Measurements from ENCODE around the gene TAS2R43.
"Not testable (repeated sequence)": the region's sequence is repeated elsewhere in the genome, so short reads cannot be mapped to it uniquely, and the experiment has no call there.

The TAS2R43 gene, protein sequence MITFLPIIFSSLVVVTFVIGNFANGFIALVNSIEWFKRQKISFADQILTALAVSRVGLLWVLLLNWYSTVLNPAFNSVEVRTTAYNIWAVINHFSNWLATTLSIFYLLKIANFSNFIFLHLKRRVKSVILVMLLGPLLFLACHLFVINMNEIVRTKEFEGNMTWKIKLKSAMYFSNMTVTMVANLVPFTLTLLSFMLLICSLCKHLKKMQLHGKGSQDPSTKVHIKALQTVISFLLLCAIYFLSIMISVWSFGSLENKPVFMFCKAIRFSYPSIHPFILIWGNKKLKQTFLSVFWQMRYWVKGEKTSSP

DNA sequence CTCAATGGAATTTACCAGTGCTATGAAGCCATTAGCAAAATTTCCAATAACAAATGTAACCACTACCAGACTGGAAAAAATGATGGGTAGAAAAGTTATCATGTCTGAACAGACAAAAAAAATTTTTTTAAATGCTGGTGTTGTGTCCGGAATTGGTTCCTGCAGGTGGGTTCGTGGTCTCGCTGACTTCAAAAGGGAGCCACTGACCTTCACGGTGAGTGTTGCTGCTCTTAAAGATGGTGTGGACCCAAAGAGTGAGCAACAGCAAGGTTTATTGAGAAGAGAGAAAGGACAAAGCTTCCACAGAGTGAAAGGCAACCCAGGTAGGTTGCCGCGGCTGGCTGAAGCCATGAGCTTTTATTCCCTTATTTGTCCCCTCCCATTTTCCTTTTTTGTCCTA lies at the start of gene TAS2R43:
TSS of gene TAS2R43 (minus strand) at position 186 of the 400 bp plus-strand sequence. CDS start at position 102, 84 bp downstream.
- DNase-seq (ENCODE audit: low spot score), result no peak

GRCh38 chr12:11136075-11136474 lies 44.0 kb upstream of the TAS2R43 start:
- DNase-seq (ENCODE audit: low spot score), result no peak

DNA sequence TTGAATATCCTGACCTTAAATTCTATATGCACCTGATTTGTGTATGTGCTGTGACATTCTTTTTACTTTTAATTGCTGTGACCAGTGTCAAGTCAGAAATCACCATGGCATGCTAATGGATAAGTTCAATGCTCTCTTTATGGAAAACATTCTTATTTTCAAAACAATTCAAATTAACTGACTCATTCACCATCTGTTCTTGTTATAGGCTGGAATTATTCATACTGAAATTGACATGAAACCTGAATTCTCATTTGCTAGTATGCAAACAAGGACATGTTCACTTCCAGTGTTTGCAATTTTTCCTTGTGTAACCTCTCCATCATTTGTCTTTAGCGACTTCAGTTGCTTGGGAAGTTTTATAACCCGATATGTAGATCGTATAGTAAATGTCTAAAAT lies 42.2 kb upstream of the TAS2R43 start, which contains the start of gene TAS2R30:
TSS of gene TAS2R30 (minus strand) at position 340 of the 400 bp plus-strand sequence. CDS start 400 bp downstream, outside the sequence.
- DNase-seq (ENCODE audit: low spot score), result no peak

DNA sequence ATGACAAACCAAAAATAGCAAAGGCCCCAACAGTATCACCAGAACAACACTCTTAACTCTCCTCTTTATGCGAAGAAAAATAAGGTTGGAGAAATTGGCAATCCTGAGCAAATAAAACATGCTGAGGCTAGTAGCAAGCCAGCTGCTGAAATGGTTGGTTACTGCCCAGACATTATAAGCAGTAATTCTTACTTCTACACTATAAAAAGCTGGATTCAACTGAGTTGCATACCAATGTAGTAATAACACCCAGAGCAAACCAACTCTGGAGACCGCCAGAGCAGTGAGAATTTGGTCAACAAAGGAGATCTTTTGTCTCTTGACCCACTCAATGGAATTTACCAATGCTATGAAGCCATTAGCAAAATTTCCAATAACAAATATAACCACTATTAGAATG lies 41.7 kb upstream of the TAS2R43 start:
- DNase-seq (ENCODE audit: low spot score), result no peak

- no peak for DNase-seq (ENCODE audit: low spot score)
Observed at GRCh38 chr12:11133162-11133561, 41.0 kb upstream of the TAS2R43 start.

- no peak for DNase-seq (ENCODE audit: low spot score)
Observed at GRCh38 chr12:11130999-11131398, 38.9 kb upstream of the TAS2R43 start.

GRCh38 chr12:11130382-11130781 lies 38.3 kb upstream of the TAS2R43 start:
- DNase-seq (ENCODE audit: low spot score), result no peak

DNA sequence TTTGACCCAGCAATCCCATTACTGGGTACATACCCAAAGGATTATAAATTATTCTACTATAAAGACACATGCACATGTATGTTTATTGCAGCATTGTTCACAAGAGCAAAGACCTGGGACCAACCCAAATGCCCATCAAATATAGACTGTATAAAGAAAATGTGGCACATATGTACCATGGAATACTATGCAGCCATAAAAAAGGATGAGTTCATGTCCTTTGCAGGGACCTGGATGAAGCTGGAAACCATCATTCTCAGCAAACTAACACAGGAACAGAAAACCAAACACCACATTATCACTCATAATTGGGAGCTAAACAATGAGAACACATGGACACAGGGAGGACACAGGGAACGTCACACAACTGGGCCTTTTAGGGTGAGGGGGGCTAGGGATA lies 22.0 kb upstream of the TAS2R43 start:
- DNase-seq (ENCODE audit: low spot score), result not testable (repeated sequence)

GRCh38 chr12:11111213-11111612 lies 19.1 kb upstream of the TAS2R43 start:
- not testable (repeated sequence) for DNase-seq (ENCODE audit: low spot score)

DNA sequence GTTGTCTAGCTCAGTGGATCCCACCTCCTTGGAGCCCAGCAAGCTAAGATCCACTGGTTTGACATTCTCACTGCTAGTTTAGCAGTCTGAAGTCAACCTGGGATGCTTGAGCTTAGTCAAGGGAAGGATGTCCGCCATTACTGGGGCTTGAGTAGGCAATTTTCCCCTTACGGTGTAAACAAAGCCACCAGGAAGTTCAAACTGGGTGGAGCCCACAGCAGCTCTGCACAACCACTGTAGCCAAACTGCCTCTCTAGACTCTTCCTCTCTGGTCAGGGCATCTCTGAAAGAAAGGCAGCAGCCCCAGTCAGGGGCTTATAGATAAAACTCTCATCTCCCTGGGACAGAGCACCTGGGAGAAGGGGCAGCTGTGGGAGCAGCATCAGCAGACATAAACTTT lies 16.7 kb upstream of the TAS2R43 start:
- DNase-seq (ENCODE audit: low spot score), result no peak

GRCh38 chr12:11107719-11108118 lies 15.6 kb upstream of the TAS2R43 start:
- no peak for DNase-seq (ENCODE audit: low spot score)

DNA sequence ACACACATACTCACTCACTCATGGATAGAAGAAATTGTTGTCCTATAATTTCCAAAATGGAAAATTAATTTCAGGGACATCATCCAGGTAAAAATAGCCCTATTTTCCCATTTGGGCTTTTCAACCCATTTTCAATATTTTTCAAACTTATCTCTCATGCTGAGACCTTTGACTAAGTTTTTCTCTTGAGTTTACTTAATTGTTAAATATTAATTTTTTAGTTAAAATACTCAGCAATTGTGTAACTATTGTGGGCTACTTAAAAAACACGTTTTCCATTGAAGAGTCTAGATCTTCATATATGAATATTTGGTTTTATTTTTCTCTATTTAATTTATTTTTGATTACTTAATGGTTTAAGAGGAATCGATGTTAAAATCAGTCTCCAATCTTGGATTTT lies 14.2 kb upstream of the TAS2R43 start:
- DNase-seq (ENCODE audit: low spot score), result no peak

- no peak for DNase-seq (ENCODE audit: low spot score)
Observed at GRCh38 chr12:11105546-11105945, 13.4 kb upstream of the TAS2R43 start.

GRCh38 chr12:11094910-11095309 lies 2.8 kb upstream of the TAS2R43 start:
- DNase-seq (ENCODE audit: low spot score), result not testable (repeated sequence)

- no peak for DNase-seq (ENCODE audit: low spot score)
Observed at GRCh38 chr12:11089246-11089645, 2.9 kb downstream of the TAS2R43 start.

DNA sequence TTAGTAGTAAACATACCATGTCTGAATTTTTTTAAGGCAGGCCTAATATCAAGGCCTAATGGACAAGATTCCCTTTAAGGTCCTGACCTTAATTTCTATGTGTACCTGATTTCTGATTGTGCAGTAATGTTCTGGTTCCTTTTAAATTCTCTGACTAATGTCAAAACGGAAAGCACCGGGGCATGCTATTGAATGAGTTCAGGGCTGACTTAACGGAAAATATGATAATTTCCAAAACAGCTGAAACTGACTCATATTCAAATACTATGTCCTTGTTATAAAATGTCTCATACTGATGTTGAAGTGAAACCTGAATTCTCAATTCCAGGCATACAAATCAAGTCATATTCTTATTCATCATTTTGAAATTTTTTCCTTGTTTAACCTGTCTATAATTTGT lies 6.7 kb downstream of the TAS2R43 start:
- no peak for DNase-seq (ENCODE audit: low spot score)

- no peak for DNase-seq (ENCODE audit: low spot score)
Observed at GRCh38 chr12:11081987-11082386, 10.1 kb downstream of the TAS2R43 start.

- DNase-seq (ENCODE audit: low spot score), result no peak
Observed at GRCh38 chr12:11078246-11078645, 13.9 kb downstream of the TAS2R43 start.

- no peak for DNase-seq (ENCODE audit: low spot score)
Observed at GRCh38 chr12:11075642-11076041, 16.5 kb downstream of the TAS2R43 start.

- no peak for DNase-seq (ENCODE audit: low spot score)
Observed at GRCh38 chr12:11071414-11071813, 20.7 kb downstream of the TAS2R43 start.

GRCh38 chr12:11070999-11071398 lies 21.1 kb downstream of the TAS2R43 start:
- DNase-seq (ENCODE audit: low spot score), result no peak

DNA sequence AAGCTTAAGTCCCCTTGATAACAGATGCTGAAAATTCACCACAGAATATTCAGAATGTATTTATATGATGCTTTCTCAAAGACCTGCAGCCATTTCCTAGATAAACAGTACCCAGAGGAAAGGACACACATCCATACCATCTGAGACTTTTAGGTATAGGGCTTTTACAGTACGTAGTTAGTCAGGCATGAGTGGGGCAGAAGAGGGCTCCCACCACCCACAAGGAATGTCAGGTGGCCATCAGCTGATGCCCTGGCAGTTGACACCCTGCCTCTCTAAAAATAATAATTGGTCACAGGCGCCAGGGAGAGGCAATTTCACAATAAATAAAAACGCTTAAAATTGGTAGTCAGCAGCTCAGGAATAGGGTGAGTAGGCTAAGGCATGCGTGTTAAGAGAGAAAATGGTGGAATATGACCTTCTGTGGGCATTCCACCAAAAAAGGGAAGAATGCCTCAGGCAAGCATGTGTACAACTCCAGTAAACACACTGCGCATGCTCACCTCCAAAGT lies 22.2 kb downstream of the TAS2R43 start:
- DNase-seq (ENCODE audit: low spot score), result no peak

DNA sequence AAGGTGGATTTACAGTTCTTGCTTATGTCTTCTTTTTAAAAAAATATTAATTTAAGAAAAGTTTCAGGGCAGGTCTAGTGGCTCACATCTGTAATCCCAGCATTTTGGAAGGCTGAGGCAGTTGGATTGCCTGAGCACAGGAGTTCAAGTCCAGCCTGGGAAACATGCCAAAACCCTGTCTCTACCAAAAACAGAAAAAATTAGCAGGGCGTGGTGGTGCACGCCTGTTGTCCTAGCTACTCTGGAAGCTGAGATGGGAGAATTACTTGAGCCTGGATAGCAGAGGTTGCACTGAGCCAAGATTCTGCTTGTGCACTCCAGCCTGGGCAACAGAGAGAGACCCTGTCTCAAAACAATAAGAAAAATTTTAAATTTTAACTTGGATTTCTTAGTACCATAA lies 24.6 kb downstream of the TAS2R43 start:
- no peak for DNase-seq (ENCODE audit: low spot score)

DNA sequence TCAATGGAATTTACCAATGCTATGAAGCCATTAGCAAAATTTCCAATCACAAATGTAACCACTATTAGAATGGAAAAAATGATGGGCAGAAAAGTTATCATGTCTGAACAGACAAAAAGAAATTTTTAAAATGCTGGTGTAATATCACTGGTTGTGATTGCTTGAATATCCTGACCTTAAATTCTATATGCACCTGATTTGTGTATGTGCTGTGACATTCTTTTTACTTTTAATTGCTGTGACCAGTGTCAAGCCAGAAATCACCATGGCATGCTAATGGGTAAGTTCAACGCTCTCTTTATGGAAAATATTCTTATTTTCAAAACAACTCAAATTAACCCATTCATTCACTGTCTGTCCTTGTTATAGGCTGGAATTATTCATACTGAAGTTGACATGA lies 29.9 kb downstream of the TAS2R43 start, which contains the start of gene TAS2R46:
TSS of gene TAS2R46 (minus strand) at position 101 of the 400 bp plus-strand sequence. CDS start at position 101, 0 bp downstream.
- not testable (repeated sequence) for DNase-seq (ENCODE audit: low spot score)
